ENCODE measurements around the gene INTS11. TPM values are rescaled to one million over a fixed set of nuclear protein-coding genes. Genes with fewer than 3 reads are reported as not detected.

The INTS11 gene
- total and polyA plus RNA-seq, 2 of the 8 experiments (the other 6 are each of a cell fraction or from before 2014, with no cell fraction given) = 113 to 243 TPM

DNA sequence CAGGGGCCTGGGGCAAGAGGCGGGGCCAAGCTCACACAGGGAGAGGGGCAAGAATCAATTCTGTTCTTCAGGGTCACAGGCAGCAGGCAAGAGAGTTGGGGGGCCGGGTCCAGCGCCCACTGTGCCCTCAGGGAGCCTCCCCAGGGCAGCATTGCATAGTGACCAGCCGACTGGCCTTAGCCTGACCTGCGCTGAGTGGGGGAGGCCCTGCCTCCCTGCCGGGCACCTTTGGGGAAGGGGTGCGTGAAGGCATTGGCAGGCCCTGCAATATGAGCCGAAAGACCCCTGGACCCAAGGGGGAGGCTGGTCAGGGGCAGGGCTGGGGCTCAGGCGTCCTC is 32.0 kb downstream of the INTS11 start:
- no peak overlapping the region for H2AK5ac ChIP-seq (ENCODE audit: low read depth, low read length)
- no peaks in the 10 kb centered on the region for H3K23me2 ChIP-seq (ENCODE audit: low read depth, low read length)
- POLR2A ChIA-PET (ENCODE audit: partially characterized antibody) = interaction anchor here (0.9 to 2.3 kb wide), 6 partner anchors 8 to 22 kb away, joined by 3 to 9 read pairs (median 4); partner anchors contain the start of gene UBE2J2
- TF ChIP-seq MAX (IDR thresholded peaks at IDR 0.05) (no peak), TAF1 (IDR thresholded peaks at IDR 0.05; ENCODE audit: low read depth, low read length) (no peak), NANOG (IDR thresholded peaks at IDR 0.05; ENCODE audit: insufficient read depth, low read depth, low read length, poor library complexity, severe bottlenecking) (no peak), YY1 (IDR thresholded peaks at IDR 0.05; ENCODE audit: low read depth, low read length) (no peak), SUZ12 (IDR thresholded peaks at IDR 0.05; ENCODE audit: low read length) (no peak), NRF1 (IDR thresholded peaks at IDR 0.05; ENCODE audit: low read depth, low read length) (no peak), EGR1 (IDR thresholded peaks at IDR 0.05; ENCODE audit: borderline replicate concordance, low read depth, low read length) (no peak), CBX8 (IDR thresholded peaks at IDR 0.05; ENCODE audit: borderline replicate concordance, low read depth, low read length) (no peak), BCL11A (IDR thresholded peaks at IDR 0.05; ENCODE audit: low read depth in 2 of 2, low read length in 2 of 2) (no peak), CBX5 (IDR thresholded peaks at IDR 0.05; ENCODE audit: low read depth, low read length) (no peak)
- TF ChIP-seq, protein P1, sequence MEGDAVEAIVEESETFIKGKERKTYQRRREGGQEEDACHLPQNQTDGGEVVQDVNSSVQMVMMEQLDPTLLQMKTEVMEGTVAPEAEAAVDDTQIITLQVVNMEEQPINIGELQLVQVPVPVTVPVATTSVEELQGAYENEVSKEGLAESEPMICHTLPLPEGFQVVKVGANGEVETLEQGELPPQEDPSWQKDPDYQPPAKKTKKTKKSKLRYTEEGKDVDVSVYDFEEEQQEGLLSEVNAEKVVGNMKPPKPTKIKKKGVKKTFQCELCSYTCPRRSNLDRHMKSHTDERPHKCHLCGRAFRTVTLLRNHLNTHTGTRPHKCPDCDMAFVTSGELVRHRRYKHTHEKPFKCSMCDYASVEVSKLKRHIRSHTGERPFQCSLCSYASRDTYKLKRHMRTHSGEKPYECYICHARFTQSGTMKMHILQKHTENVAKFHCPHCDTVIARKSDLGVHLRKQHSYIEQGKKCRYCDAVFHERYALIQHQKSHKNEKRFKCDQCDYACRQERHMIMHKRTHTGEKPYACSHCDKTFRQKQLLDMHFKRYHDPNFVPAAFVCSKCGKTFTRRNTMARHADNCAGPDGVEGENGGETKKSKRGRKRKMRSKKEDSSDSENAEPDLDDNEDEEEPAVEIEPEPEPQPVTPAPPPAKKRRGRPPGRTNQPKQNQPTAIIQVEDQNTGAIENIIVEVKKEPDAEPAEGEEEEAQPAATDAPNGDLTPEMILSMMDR (IDR thresholded peaks at IDR 0.05; ENCODE audit: control extremely low read depth in 1 of 3, insufficient read depth in 1 of 3, low read depth in 1 of 3, low read length in 3 of 3) = no peak

More for the DNA sequence above, 32.0 kb downstream of the INTS11 start:
- no peak overlapping the region for H4K5ac ChIP-seq (ENCODE audit: insufficient read length, low read depth, low read length)
- no peak overlapping the region for H2BK20ac ChIP-seq (ENCODE audit: low read length)
- FAIRE-seq = no peak
- H3K56ac ChIP-seq (replicated peaks; ENCODE audit: insufficient read length, low read depth, low read length) = no peak overlapping the region
- H3K4ac ChIP-seq (replicated peaks; ENCODE audit: insufficient read length, low read depth, low read length) = no peak overlapping the region
- peaks cover 2 to 6% of the 10 kb centered on the region in 2 experiments for H4K20me1 ChIP-seq (replicated peaks in 1 of 2; ENCODE audit: control insufficient read depth in 1 of 2, insufficient read depth in 2 of 2, low read length in 2 of 2)
- H3K27me3 ChIP-seq (replicated peaks in 1 of 4; ENCODE audit: control insufficient read depth in 3 of 4, extremely low read depth in 1 of 4, insufficient read depth in 3 of 4, low read length in 3 of 4) = peaks cover 0 to 3% (median 0%) of the 10 kb centered on the region in 4 experiments; a peak in 1 of 7 replicates
- H2AFZ ChIP-seq (ENCODE audit: low read length) = no peak overlapping the region
- H2BK5ac ChIP-seq (ENCODE audit: low read depth, low read length) = no peak overlapping the region
- H2BK12ac ChIP-seq (ENCODE audit: low read depth, low read length) = no peak overlapping the region
- WGBS, 2 experiments (ENCODE audit: extremely low coverage in 1 of 2, insufficient coverage in 1 of 2, insufficient read length in 1 of 2, insufficient replicate concordance in 2 of 2, low coverage in 1 of 2, low lambda C conversion rate in 2 of 2, missing lambda C conversion rate in 1 of 2) = 100% methylated on average over 2 of the region's 9 CpGs; no CpG with 5 or more reads in 1 of the 2 experiments
- H2BK15ac ChIP-seq (ENCODE audit: low read length) = no peak overlapping the region
- H3K4me3 ChIP-seq (ENCODE audit: extremely low read depth in 1 of 4, insufficient read depth in 2 of 4, low read depth in 3 of 4, low read length in 4 of 4) = no peak overlapping the region
- H4K8ac ChIP-seq (ENCODE audit: extremely low read depth, insufficient read depth, low read length) = no peak overlapping the region
- H3K36me3 ChIP-seq (ENCODE audit: control insufficient read depth in 2 of 4, insufficient read depth in 4 of 4, low read length in 3 of 4) = 0 out of 8 replicates have a peak, but pooled peaks cover 0 to 3% (median 0%) of the 10 kb centered on the region in 4 experiments
- CTCF ChIA-PET (ENCODE audit: partially characterized antibody) = interaction anchor here (0.6 to 3.4 kb wide), 38 partner anchors 8 to 1006 kb away, joined by 3 to 38 read pairs (median 5); partner anchors contain the start of genes ACAP3, SCNN1D, TTLL10 and UBE2J2
- no peak overlapping the region for H3K27ac ChIP-seq (ENCODE audit: low read depth, low read length)
- H4K91ac ChIP-seq (replicated peaks; ENCODE audit: insufficient read length, low read length) = no peak overlapping the region
- H2BK120ac ChIP-seq (replicated peaks; ENCODE audit: low read depth, low read length) = no peak overlapping the region
- H3K9me3 ChIP-seq (ENCODE audit: insufficient read depth in 2 of 2, low read depth in 1 of 2, low read length in 1 of 2) = peaks cover 0 to 2% of the 10 kb centered on the region in 2 experiments; a peak in 1 of 4 replicates
- H3K4me1 ChIP-seq (replicated peaks in 1 of 4; ENCODE audit: control insufficient read depth in 3 of 4, insufficient read depth in 4 of 4, low read length in 3 of 4) = peaks cover 0 to 8% (median 0%) of the 10 kb centered on the region in 4 experiments; a peak in 2 of 7 replicates
- H3K18ac ChIP-seq (ENCODE audit: extremely low read depth, low read length) = no peak overlapping the region
- DNase-seq (ENCODE audit: low read depth in 1 of 2, low spot score in 2 of 2) = no peak
- H3K9ac ChIP-seq (replicated peaks in 1 of 4; ENCODE audit: extremely low read depth in 1 of 4, low read depth in 3 of 4, low read length in 3 of 4) = no peak overlapping the region
- no peaks in the 10 kb centered on the region for H3K79me1 ChIP-seq (ENCODE audit: low read depth, low read length)
- no peaks in the 10 kb centered on the region for H3K79me2 ChIP-seq (ENCODE audit: control insufficient read depth in 1 of 2, insufficient read depth in 2 of 2, low read length in 2 of 2)
- H3K14ac ChIP-seq (ENCODE audit: insufficient read length) = no peak overlapping the region
- no peak overlapping the region for H3K23ac ChIP-seq (ENCODE audit: insufficient read length)
- H3K4me2 ChIP-seq (ENCODE audit: insufficient read depth in 1 of 2, low read depth in 2 of 2, low read length in 2 of 2) = no peak overlapping the region

Measured in H1 (cell line).